Common myeloid progenitor, CD34-positive (primary cell): ENCODE data around the gene RAD51B.
A peak's percentile ranks its signal among the peaks of the same experiment; 100 is the strongest.
"Not testable (repeated sequence)": the region's sequence is repeated elsewhere in the genome, so short reads cannot be mapped to it uniquely, and the experiment has no call there.

Experiments used
- CTCF ChIA-PET: fragments of 350-600 bp; sonication (Branson Sonifier 250); formaldehyde crosslinking; loops from one replicate; lab custom pipeline; 2021; ENCODE audit warnings: antibody characterized with exemption; lab: Charles Lee
- POLR2A ChIA-PET: fragments of 350-600 bp; sonication (Branson Sonifier 250); formaldehyde crosslinking; loops from one replicate; lab custom pipeline; 2021; ENCODE audit warnings: antibody characterized with exemption; lab: Charles Lee
- DNase-seq, 3 donors: peaks; one replicate each; pipeline versions ENCODE4 v3.0.0 to v3.0.0-alpha.2; 2013
- H3K27ac ChIP-seq, 2 experiments: 1 replicate in 1 of 2; 2 replicates in 1 of 2; pipeline ENCODE4 v1.7.0; 2013; ENCODE audit warnings: inconsistent platforms in 2 of 2, low read length in 2 of 2, mild to moderate bottlenecking in 2 of 2, low read depth in 1 of 2, moderate library complexity in 1 of 2; ENCODE audit not compliant: severe bottlenecking in 2 of 2, insufficient read depth in 1 of 2, poor library complexity in 1 of 2
- H3K27me3 ChIP-seq, 5 experiments: replicated peaks in 2 of 5; 1 replicate in 3 of 5; 2 replicates in 2 of 5; pipeline versions ENCODE4 v1.6.1 to v1.7.0; 2013; ENCODE audit warnings: low read length in 4 of 5, mild to moderate bottlenecking in 2 of 5, moderate library complexity in 2 of 5, inconsistent platforms in 1 of 5; ENCODE audit not compliant: insufficient read depth in 5 of 5, control insufficient read depth in 4 of 5
- H3K36me3 ChIP-seq, 4 experiments: 1 replicate in 2 of 4; 2 replicates in 2 of 4; pipeline versions ENCODE4 v1.6.1 to v1.7.0; 2013; ENCODE audit warnings: low read length in 3 of 4, control low read depth in 1 of 4, mild to moderate bottlenecking in 1 of 4; ENCODE audit not compliant: control insufficient read depth in 4 of 4, insufficient read depth in 4 of 4
- H3K4me1 ChIP-seq, 4 experiments: 1 replicate in 3 of 4; 2 replicates in 1 of 4; pipeline versions ENCODE4 v1.6.1 to v1.7.1; 2013; ENCODE audit warnings: low read length in 3 of 4, mild to moderate bottlenecking in 3 of 4, control low read depth in 1 of 4, inconsistent platforms in 1 of 4, moderate library complexity in 1 of 4; ENCODE audit not compliant: control insufficient read depth in 4 of 4, insufficient read depth in 4 of 4; ENCODE audit errors: control extremely low read depth in 1 of 4
- H3K4me3 ChIP-seq, 7 experiments: 1 replicate in 4 of 7; 2 replicates in 3 of 7; pipeline versions ENCODE4 v1.5.1 to v1.7.0; 2013; ENCODE audit warnings: mild to moderate bottlenecking in 7 of 7, low read length in 6 of 7, moderate library complexity in 6 of 7, inconsistent platforms in 2 of 7, low read depth in 2 of 7, control low read depth in 1 of 7; ENCODE audit not compliant: insufficient read depth in 4 of 7, control insufficient read depth in 1 of 7; ENCODE audit errors: extremely low read depth in 1 of 7
- H3K9me3 ChIP-seq, 5 experiments: 1 replicate in 4 of 5; 2 replicates in 1 of 5; pipeline versions ENCODE4 v1.6.1 to v1.7.1; 2013; ENCODE audit warnings: low read length in 4 of 5, mild to moderate bottlenecking in 2 of 5, inconsistent platforms in 1 of 5, low read depth in 1 of 5, moderate library complexity in 1 of 5; ENCODE audit not compliant: control insufficient read depth in 4 of 5, insufficient read depth in 2 of 5; ENCODE audit errors: control extremely low read depth in 1 of 5
- WGBS: methylation state at CpG from one replicate; pipeline ENCODE4 v1.1.5; 2013; ENCODE audit not compliant: insufficient coverage; 5-methylcytosine and 5-hydroxymethylcytosine counted together

Gene RAD51B

GRCh38 chr14:68101715-68102301 lies 282.2 kb downstream of the RAD51B start:
- H3K27me3 ChIP-seq, H3K27ac ChIP-seq, CTCF ChIA-PET, H3K36me3 ChIP-seq, POLR2A ChIA-PET, H3K4me1 ChIP-seq: not testable (repeated sequence)
- Histone ChIP-seq H3K9me3 (peaks cover 0 to 32% (median 19%) of the 10 kb centered on the region in 5 experiments), H3K4me3 (peak overlapping the region in 1 of 7 experiments; percentile 9)
- WGBS: 97% methylated on average over 3 of the region's 3 CpGs
- peak in 1 of 3 donors; percentile 38 for DNase-seq

GRCh38 chr14:68103853-68104252 lies 284.3 kb downstream of the RAD51B start:
- ChIA-PET POLR2A (no interaction called here), CTCF (no interaction called here)
- WGBS: 100% methylated on average over 2 of the region's 3 CpGs
- peaks cover 0 to 5% (median under 1%) of the 10 kb centered on the region in 4 experiments for H3K4me1 ChIP-seq
- peaks cover 0 to 6% (median 2%) of the 10 kb centered on the region in 4 experiments for H3K36me3 ChIP-seq
- H3K9me3 ChIP-seq: peaks cover 0 to 30% (median 19%) of the 10 kb centered on the region in 5 experiments
- DNase-seq: no peak
- no peak overlapping the region for H3K4me3 ChIP-seq
- no peaks in the 10 kb centered on the region for H3K27me3 ChIP-seq
- H3K27ac ChIP-seq: no peak overlapping the region

- H3K9me3 ChIP-seq: peaks cover 0 to 30% (median 19%) of the 10 kb centered on the region in 5 experiments
- H3K27ac ChIP-seq: no peak overlapping the region
- H3K27me3 ChIP-seq: no peaks in the 10 kb centered on the region
- POLR2A ChIA-PET: no interaction called here
- CTCF ChIA-PET: no interaction called here
- H3K4me3 ChIP-seq: no peak overlapping the region
- peaks cover 4 to 12% (median 6%) of the 10 kb centered on the region in 4 experiments for H3K4me1 ChIP-seq
- WGBS: no CpG with 5 or more reads among the region's 1 CpG
- peaks cover 0 to 6% (median 2%) of the 10 kb centered on the region in 4 experiments for H3K36me3 ChIP-seq
- no peak for DNase-seq
Observed at GRCh38 chr14:68104518-68104917, 284.9 kb downstream of the RAD51B start.

DNA sequence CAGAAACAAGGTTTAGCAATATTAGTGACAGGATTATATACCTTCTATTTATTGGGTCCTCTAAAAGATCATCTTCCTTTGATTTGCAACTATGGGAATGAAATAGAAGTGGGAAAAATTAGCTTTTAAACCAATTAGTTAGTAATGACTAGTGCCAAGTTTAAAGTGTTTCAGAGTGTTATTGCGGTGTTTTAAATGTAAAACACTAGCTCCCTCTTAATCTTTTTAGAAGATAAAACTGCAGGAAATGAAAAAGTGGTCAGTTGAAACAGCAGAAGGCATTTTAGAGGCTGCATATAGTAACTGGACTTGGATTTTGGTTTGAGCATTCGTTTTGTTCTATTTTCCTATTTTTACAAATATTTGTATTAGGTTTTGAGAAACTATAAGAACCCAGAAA lies 286.2 kb downstream of the RAD51B start:
- POLR2A ChIA-PET: no interaction called here
- peaks cover 4 to 21% (median 11%) of the 10 kb centered on the region in 4 experiments for H3K4me1 ChIP-seq
- H3K36me3 ChIP-seq: peaks cover 0 to 6% (median under 1%) of the 10 kb centered on the region in 4 experiments
- no CpG with 5 or more reads among the region's 2 CpGs for WGBS
- H3K4me3 ChIP-seq: no peak overlapping the region
- peaks cover 0 to 20% (median 19%) of the 10 kb centered on the region in 5 experiments for H3K9me3 ChIP-seq
- DNase-seq: peak in 1 of 3 donors; percentile 47
- CTCF ChIA-PET: no interaction called here
- H3K27me3 ChIP-seq: no peaks in the 10 kb centered on the region
- H3K27ac ChIP-seq: no peak overlapping the region

GRCh38 chr14:68106456-68106855 lies 286.9 kb downstream of the RAD51B start:
- Histone ChIP-seq H3K27ac (no peak overlapping the region), H3K9me3 (peaks cover 0 to 15% (median 13%) of the 10 kb centered on the region in 5 experiments), H3K4me3 (no peak overlapping the region), H3K4me1 (peaks cover 10 to 27% (median 17%) of the 10 kb centered on the region in 4 experiments), H3K27me3 (no peaks in the 10 kb centered on the region), H3K36me3 (peaks cover 0 to 3% (median under 1%) of the 10 kb centered on the region in 4 experiments)
- no peak for DNase-seq
- ChIA-PET POLR2A (no interaction called here), CTCF (no interaction called here)
- no CpG with 5 or more reads among the region's 1 CpG for WGBS

GRCh38 chr14:68106905-68107304 lies 287.3 kb downstream of the RAD51B start:
- no CpG with 5 or more reads among the region's 2 CpGs for WGBS
- Histone ChIP-seq H3K4me3 (no peak overlapping the region), H3K27ac (no peak overlapping the region), H3K27me3 (no peaks in the 10 kb centered on the region), H3K36me3 (peaks cover 0 to 2% (median under 1%) of the 10 kb centered on the region in 4 experiments), H3K9me3 (peaks cover 0 to 10% (median 8%) of the 10 kb centered on the region in 5 experiments), H3K4me1 (peaks cover 10 to 31% (median 20%) of the 10 kb centered on the region in 4 experiments)
- ChIA-PET POLR2A (no interaction called here), CTCF (no interaction called here)
- no peak for DNase-seq

DNA sequence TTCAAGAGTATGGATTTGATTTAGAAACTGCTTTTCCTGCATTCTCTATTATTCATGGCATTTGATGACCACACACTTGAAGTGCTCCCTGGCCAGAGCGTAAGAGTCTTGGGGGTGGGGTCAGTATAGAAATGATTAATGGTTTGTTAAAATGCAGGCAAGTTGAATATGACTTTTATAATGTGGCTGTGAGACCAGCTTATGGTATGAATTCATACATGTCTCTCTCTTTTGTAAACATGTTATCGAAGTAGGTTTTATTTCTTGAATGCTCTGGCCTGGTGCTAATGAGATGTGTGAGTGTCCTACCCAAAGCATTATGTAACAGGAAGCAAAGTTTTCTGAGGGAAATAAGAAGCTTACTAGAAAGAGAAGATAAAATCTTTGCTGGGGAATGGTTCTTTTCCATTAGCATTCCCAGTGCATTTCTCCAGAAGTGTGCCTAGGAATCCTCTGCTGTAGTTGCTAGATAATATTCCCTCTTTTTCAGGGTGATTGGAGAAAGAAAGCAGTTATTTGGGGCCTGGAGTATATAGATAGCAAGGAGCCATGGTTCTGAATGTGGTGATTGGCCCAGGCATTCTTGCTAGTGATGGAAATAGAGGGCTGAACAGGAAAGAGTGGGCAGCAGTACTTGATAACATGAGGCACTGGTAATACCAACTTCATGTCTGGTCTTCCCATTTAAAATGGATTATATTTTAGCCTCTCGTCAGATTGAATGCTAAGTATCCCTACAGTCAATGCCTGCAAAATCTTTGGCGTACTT lies 289.7 kb downstream of the RAD51B start:
- CTCF ChIA-PET: no interaction called here
- 75% methylated on average over 1 of the region's 4 CpGs for WGBS
- H3K4me3 ChIP-seq: no peak overlapping the region
- H3K36me3 ChIP-seq: no peaks in the 10 kb centered on the region
- DNase-seq: peak in 2 of 3 donors; percentile 17 to 45
- H3K27me3 ChIP-seq: no peaks in the 10 kb centered on the region
- H3K27ac ChIP-seq: no peak overlapping the region
- H3K4me1 ChIP-seq: peaks cover 10 to 31% (median 20%) of the 10 kb centered on the region in 4 experiments
- POLR2A ChIA-PET: no interaction called here
- H3K9me3 ChIP-seq: peaks cover 0 to 1% (median 0%) of the 10 kb centered on the region in 5 experiments
